OCI-LY7 (cell line): Measurements from ENCODE around the gene TREM2.

Experiments
- CTCF ChIP-seq: fragments of 200-600 bp; sonication (generic); conservative IDR thresholded peaks from 2 replicates; pipeline ENCODE4 v1.5.1; 2014; ENCODE audit warnings: mild to moderate bottlenecking, antibody characterized with exemption, low read length, moderate library complexity, mixed read lengths
- EZH2phosphoT487 ChIP-seq: fragments of 200-600 bp; sonication (generic); IDR thresholded peaks from 2 replicates; pipeline ENCODE4 v1.6.1; 2018; ENCODE audit warnings: low read depth, borderline replicate concordance, mild to moderate bottlenecking, mixed run types, antibody characterized with exemption, low read length, moderate library complexity, mixed read lengths

- TF ChIP-seq CTCF = 0 out of 2 replicates have a peak, but pooled peaks have one; percentile 9
- TF ChIP-seq EZH2phosphoT487 = no peak
Measured at GRCh38 chr6:41177287-41177686, 14.4 kb upstream of the TREM2 start.
